Measurements from ENCODE around the gene SLC45A2.

GRCh38 chr5:33938881-33939280 is 45.6 kb downstream of the SLC45A2 start:
- TF ChIP-seq PREB (CRISPR knock-in tag; IDR thresholded peaks at IDR 0.05; ENCODE audit: borderline replicate concordance) (no peak), CREM (CRISPR knock-in tag; IDR thresholded peaks at IDR 0.05) (no peak), CTCF (IDR thresholded peaks at IDR 0.05) (no peak), ESRRA (CRISPR knock-in tag; IDR thresholded peaks at IDR 0.05; ENCODE audit: borderline replicate concordance) (no peak), ZNF121 (CRISPR knock-in tag; IDR thresholded peaks at IDR 0.05) (no peak), ZNF512 (CRISPR knock-in tag; IDR thresholded peaks at IDR 0.05; ENCODE audit: borderline replicate concordance) (no peak), NR2C2 (CRISPR knock-in tag; IDR thresholded peaks at IDR 0.05) (no peak), AFF4 (CRISPR knock-in tag; IDR thresholded peaks at IDR 0.05; ENCODE audit: borderline replicate concordance) (no peak), RELA (CRISPR knock-in tag; IDR thresholded peaks at IDR 0.05; ENCODE audit: borderline replicate concordance) (no peak), MAX (CRISPR knock-in tag; IDR thresholded peaks at IDR 0.05) (no peak), ETV6 (CRISPR knock-in tag; IDR thresholded peaks at IDR 0.05) (no peak), IRF2 (CRISPR knock-in tag; IDR thresholded peaks at IDR 0.05; ENCODE audit: borderline replicate concordance, low read depth) (no peak)

All from WTC11 (cell line).